Colonic mucosa (tissue), 4 donors: ENCODE measurements around the gene ISM1. TPM values are rescaled to one million over a fixed set of nuclear protein-coding genes. Genes with fewer than 3 reads are reported as not detected.

Experiments used
- DNase-seq: peaks from one replicate; pipeline ENCODE4 v3.0.0-alpha.2; 2020
- H3K27ac ChIP-seq: fragments of 200-600 bp; one replicate; pipeline ENCODE4 v1.8.0; 2021
- H3K27me3 ChIP-seq: fragments of 200-600 bp; one replicate; pipeline ENCODE4 v1.8.0; 2021
- H3K36me3 ChIP-seq: fragments of 200-600 bp; one replicate; pipeline ENCODE4 v1.8.0; 2021
- H3K4me1 ChIP-seq: fragments of 200-600 bp; one replicate; pipeline ENCODE4 v1.8.0; 2021; ENCODE audit warnings: mild to moderate bottlenecking
- H3K4me3 ChIP-seq: fragments of 200-600 bp; one replicate; pipeline ENCODE4 v1.8.0; 2021
- H3K9ac ChIP-seq, 2 donors: one replicate each; pipeline ENCODE4 v1.7.0; 2013; ENCODE audit warnings: control low read depth in 2 of 2, low read depth in 2 of 2, low read length in 2 of 2
- H3K9me3 ChIP-seq: fragments of 200-600 bp; one replicate; pipeline ENCODE4 v1.8.0; 2021
- intact Hi-C: fragments of 100-400 bp; cut with DNase I; formaldehyde crosslinking; loops from one replicate; pipeline ENCODE4 v1.14.1; 2022
- total RNA-seq, 2 donors: library from RNA; stranded (reverse); fragmentation: NEBNext Ultra II Directional in 1 of 2; extraction: Animal tissue kit (Norgen Biotek cat#: 25700) in 1 of 2; gene quantifications; one replicate each; pipeline ENCODE4 v1.2.1, GENCODE V29; 2021
- TF ChIP-seq, protein P1 (sequence below): fragments of 200-600 bp; IDR thresholded peaks from one replicate; pipeline ENCODE4 v1.8.0; 2022; ENCODE audit warnings: antibody characterized with exemption, mild to moderate bottlenecking
- donor health status: healthy.
- donor health status: DM: no; HTN: no; CAD: no.
- donor health status: DM: no; HTN: no; CAD: no.

ISM1 gene
- total RNA-seq, 2 donors from 2014 or later = 0.42 TPM; not detected in 1

DNA sequence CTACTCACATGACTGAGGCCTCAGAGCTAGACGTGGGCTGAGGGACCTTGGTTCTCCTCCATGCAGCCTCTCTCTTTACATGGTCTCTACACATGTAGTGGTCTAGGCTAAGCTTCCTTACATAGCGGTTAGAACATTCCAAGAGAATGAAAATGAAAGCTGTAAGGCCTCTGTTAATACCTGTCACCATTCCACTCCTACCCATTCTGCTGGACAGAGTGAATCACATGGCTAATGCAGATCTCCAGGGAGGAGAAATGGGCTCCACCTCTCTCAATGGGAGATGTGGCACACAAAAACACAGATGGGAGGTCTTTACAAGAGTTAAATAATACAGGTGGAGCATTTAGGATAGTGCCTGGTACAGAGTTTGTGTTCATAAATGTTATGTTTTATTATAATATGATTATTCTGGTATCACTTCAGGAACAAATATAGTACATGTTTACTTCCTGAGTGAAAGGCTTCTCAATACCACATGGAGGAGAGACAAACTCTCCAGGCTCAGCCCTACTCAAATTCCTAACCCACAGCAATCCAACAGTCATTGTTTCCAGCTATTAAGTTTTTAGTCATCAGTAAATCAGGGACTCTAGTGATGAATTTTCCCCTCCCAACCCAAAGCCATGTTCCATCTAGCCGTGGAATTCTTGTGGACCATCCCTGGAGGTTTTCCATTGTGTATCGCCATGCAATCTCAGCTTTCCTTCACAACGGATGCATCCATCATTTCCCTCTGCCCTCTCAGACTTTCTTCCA lies 57.9 kb downstream of the ISM1 start:
- no peak overlapping the region for H3K9ac ChIP-seq
- H3K27ac ChIP-seq = no peak overlapping the region
- H3K4me3 ChIP-seq = no peak overlapping the region
- TF ChIP-seq, protein P1, sequence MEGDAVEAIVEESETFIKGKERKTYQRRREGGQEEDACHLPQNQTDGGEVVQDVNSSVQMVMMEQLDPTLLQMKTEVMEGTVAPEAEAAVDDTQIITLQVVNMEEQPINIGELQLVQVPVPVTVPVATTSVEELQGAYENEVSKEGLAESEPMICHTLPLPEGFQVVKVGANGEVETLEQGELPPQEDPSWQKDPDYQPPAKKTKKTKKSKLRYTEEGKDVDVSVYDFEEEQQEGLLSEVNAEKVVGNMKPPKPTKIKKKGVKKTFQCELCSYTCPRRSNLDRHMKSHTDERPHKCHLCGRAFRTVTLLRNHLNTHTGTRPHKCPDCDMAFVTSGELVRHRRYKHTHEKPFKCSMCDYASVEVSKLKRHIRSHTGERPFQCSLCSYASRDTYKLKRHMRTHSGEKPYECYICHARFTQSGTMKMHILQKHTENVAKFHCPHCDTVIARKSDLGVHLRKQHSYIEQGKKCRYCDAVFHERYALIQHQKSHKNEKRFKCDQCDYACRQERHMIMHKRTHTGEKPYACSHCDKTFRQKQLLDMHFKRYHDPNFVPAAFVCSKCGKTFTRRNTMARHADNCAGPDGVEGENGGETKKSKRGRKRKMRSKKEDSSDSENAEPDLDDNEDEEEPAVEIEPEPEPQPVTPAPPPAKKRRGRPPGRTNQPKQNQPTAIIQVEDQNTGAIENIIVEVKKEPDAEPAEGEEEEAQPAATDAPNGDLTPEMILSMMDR = no peak
- no peaks in the 10 kb centered on the region for H3K36me3 ChIP-seq
- DNase-seq = no peak
- no peaks in the 10 kb centered on the region for H3K27me3 ChIP-seq
- H3K4me1 ChIP-seq = no peaks in the 10 kb centered on the region
- intact Hi-C loops = no loop called here
- H3K9me3 ChIP-seq = no peaks in the 10 kb centered on the region

DNA sequence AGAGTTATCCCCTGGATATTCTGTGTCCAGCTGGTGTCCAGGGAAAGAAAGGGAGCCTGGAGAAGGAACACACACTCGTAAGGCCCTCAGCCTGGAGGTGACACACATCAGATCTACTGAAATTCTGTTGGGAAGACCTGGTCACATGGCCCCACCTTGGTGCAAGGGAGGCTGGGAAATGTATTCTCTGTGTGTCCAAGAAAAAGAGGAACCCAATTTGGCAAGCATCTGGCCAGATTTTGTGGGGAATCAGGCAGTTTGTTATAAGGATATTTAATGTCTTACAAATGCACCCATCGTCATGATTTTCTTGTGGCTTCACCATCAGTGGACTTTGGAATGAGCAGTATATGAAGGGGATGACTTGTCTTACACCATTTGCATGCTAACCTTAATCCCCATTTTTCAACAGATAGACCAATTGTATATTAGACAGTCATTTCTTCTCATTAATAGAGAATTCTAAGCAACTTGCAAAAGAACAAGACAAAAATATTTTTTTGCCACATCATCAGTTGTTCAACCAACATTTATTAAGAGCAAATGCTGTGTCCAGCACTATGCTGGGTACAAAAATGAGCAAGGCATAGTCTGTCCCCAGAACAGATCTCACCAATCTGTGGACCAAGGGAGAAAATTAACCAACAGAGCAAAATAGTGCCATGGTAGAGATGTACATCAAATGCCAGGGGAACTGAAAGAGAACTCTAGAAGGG lies 59.7 kb downstream of the ISM1 start:
- DNase-seq = no peak
- intact Hi-C loops = no loop called here
- Histone ChIP-seq H3K36me3 (no peaks in the 10 kb centered on the region), H3K9ac (no peak overlapping the region), H3K27ac (no peak overlapping the region), H3K27me3 (no peaks in the 10 kb centered on the region), H3K4me1 (no peaks in the 10 kb centered on the region), H3K9me3 (no peaks in the 10 kb centered on the region), H3K4me3 (no peak overlapping the region)
- TF ChIP-seq, protein P1 = no peak

DNA sequence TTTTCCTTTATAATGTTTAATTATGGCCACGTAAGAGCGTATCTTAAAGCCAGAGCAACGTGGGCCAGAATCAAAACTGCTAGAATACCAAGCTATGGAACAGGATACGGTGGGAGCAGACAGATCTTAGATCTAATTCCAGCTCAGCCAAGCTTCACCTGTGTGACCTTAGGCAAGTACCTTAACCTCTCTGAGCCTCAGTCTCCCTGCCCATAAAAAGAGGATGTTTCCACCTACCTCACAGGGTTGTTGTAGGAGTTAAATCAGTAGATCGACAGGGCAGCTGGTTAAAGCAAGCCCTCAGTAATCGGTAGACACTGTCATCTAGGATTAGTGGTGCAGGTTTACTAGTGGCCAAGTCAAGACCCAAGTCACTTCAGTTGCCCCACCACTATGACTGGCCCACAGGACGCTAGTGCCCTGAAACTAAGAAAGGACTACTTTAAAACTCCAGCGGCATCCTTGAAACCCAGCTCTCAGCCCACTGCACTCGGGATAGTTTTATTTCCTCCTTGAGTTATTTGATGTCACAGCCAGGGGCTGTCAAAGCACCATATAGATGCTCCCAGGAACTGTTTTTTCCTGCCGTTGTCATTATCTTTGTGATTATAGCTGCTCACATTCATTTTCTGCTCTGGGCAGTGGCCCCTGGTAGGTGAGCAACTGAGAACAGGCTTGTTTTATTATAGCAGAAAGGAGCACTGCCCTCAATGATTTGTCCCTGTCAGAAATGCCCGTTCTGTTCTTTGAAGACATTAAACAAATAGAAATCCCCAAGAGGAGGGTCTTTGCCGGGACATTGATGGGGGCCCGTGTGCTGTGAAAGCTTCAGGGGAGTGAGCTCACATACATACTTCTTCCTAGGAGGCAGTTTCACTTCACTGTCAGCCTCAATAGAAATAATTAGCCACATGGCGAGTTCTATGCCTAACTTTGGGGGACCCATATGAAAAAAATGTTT lies 63.1 kb downstream of the ISM1 start:
- Histone ChIP-seq H3K36me3 (no peaks in the 10 kb centered on the region), H3K4me3 (no peak overlapping the region), H3K9ac (no peak overlapping the region), H3K9me3 (no peaks in the 10 kb centered on the region), H3K4me1 (no peaks in the 10 kb centered on the region), H3K27ac (no peak overlapping the region), H3K27me3 (no peaks in the 10 kb centered on the region)
- no peak for DNase-seq
- TF ChIP-seq, protein P1 = no peak
- intact Hi-C loops = no loop called here

DNA sequence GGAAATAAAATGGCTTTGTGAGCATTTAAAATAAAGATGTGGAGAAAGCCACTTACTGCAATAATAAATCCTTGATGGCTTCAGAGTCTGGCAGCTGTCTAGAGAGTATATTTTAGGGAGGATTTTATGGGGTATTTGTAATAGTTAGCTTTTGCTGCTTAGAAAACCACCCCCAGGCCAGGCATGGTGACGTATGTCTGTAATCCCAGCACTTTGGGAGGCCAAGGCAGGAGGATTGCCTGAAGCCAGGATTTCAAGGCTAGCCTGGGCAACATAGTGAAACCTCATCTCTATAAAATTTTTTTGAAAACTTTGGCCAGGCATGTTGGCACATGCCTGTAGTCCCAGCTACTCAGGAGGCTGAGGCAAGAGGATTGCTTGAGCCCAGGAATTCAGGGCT lies 63.8 kb downstream of the ISM1 start:
- intact Hi-C loops = no loop called here

More for the DNA sequence above, 63.8 kb downstream of the ISM1 start:
- no peaks in the 10 kb centered on the region for H3K4me1 ChIP-seq
- no peak overlapping the region for H3K4me3 ChIP-seq
- H3K36me3 ChIP-seq = no peaks in the 10 kb centered on the region
- no peaks in the 10 kb centered on the region for H3K27me3 ChIP-seq
- DNase-seq = no peak
- H3K27ac ChIP-seq = no peak overlapping the region
- no peak overlapping the region for H3K9ac ChIP-seq
- TF ChIP-seq, protein P1 = no peak
- H3K9me3 ChIP-seq = no peaks in the 10 kb centered on the region
